ENCODE results near the gene APOM.

DNA sequence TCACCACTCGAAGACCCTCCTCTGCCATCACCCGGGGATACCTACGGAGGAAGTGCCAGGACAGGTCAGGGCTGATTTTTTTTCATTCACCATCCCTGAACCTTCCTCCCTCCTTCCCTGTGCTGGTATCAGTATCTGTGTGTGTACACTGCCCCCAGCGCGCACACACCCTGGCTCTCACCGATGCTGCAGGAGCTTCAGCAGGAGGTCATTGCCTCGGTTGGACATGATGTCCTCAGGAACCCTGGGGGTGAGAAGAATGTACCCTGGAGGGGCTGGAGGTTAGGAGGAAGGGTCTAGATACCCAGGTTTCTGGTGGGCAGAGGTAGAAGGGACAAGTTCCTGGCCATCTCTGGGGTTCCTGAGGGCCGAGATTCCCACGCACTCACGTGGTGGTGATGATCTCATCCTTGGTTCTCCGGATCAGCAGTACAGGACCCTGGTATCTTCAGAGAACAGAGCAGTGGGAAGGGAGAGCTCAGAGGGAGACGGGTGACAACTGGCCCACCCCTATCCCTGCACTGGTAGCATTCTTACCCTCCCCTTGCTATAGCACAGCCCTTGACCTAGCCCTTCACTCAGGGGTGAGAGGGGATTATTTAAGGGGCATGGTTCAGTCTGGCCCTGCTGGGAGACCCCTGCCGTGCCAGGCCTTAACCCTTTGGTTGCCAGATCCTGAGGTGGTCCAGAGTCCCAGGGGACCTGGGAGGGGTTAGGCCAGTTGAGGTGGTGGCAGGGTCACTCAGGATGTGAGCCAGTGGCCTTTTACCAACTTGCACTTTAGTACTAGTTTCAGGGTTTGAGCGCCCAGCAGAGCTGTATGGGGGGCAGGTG is 32.4 kb downstream of the APOM start:
- TF ChIP-seq, protein P1, sequence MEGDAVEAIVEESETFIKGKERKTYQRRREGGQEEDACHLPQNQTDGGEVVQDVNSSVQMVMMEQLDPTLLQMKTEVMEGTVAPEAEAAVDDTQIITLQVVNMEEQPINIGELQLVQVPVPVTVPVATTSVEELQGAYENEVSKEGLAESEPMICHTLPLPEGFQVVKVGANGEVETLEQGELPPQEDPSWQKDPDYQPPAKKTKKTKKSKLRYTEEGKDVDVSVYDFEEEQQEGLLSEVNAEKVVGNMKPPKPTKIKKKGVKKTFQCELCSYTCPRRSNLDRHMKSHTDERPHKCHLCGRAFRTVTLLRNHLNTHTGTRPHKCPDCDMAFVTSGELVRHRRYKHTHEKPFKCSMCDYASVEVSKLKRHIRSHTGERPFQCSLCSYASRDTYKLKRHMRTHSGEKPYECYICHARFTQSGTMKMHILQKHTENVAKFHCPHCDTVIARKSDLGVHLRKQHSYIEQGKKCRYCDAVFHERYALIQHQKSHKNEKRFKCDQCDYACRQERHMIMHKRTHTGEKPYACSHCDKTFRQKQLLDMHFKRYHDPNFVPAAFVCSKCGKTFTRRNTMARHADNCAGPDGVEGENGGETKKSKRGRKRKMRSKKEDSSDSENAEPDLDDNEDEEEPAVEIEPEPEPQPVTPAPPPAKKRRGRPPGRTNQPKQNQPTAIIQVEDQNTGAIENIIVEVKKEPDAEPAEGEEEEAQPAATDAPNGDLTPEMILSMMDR (conservative IDR thresholded peaks at IDR 0.05 in 1 of 2, IDR thresholded peaks at IDR 0.05 in 1 of 2; ENCODE audit: extremely low read depth in 1 of 2, insufficient read depth in 1 of 2, low read depth in 1 of 2, low read length in 2 of 2) = no peak
- no peak for TF ChIP-seq EZH2 (IDR thresholded peaks at IDR 0.05; ENCODE audit: borderline replicate concordance, low read length)

Measured in mammary epithelial cell (primary cell).